ENCODE results near the gene LRRC42.
A peak's percentile ranks its signal among the peaks of the same experiment; 100 is the strongest.

LRRC42 gene, protein sequence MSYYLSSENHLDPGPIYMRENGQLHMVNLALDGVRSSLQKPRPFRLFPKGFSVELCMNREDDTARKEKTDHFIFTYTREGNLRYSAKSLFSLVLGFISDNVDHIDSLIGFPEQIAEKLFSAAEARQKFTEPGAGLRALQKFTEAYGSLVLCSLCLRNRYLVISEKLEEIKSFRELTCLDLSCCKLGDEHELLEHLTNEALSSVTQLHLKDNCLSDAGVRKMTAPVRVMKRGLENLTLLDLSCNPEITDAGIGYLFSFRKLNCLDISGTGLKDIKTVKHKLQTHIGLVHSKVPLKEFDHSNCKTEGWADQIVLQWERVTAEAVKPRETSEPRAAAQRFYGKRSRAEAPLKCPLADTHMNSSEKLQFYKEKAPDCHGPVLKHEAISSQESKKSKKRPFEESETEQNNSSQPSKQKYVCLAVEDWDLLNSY

DNA sequence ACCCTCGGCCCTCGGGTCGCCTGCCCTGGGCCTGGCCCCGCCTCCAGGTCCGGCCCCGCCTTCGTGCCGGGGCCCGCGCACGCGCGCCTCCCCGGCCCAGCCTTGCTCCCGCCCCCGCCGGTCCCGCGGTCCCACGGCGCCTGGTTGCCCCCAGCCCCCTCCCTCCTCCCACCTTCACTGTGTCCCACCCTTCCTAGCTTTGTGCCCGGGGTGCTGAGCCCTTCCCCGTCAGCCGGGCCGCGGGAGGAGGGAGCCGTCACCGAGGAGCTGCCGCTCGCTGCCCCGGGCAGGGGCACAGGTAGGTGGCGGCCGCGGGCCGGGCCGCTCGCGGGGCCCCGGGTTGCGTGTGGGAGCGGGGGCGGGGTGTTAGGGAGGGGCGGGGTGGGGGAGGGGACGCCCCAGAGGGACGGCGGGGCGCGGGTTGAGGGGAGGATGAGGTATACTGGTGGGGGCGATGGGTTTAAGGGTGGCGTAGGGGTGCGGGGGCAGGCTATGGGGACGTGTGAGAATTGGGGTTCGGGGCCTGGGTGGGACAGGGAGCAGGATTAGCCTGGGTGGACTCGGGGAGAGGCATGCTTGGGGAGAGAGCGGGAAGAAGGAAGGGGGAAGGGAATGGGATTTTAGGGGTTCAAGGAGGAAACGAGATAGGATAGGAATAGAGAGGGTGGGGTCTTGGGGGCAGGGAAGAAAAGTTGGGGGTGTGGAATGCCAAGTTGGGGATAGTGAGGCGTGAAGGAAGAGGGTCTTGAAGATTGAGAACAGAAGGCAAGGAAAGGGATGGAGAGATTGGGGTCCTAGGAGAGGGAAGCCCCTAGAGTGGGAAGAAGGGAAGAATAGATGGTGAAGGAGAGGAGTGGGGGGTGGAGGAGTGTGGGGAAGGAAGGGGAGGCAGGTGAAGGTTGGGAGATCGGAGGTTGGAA lies at the start of gene LRRC42:
LRRC42 (plus strand) TSS at position 99 of the 920 bp plus-strand sequence. CDS start 5,650 bp downstream, outside the sequence.
- DNase-seq (ENCODE audit: low spot score), result peak; percentile 98

DNA sequence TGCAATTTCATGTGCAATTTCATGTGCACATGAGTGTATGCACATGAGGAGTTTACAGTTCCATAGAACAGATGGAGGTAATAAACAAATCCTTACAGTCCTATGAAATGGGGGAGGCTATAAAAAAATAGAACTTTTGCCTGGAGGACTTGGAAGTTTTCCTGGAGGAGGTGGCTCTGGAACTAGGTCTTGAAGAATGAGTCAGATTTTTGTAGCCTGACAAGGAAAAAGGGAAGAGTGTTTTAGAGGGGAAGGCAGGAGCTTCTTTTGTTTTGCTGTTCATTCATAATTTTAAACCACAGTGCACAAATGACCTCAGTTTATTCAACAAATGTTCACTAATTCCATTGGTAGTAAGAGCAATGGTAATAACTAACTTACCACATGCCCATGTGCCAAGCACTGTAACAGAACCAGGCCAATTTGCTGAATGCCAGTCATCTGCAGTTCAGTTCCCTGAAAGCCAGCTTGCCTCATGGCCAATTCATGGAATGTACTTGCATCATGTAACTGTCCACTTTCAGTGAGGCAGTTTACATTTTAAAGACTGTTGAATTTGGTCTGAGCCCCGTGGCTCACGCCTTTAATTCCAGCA lies 49.4 kb upstream of the LRRC42 start:
- peak; percentile 60 for DNase-seq (ENCODE audit: low spot score)

DNA sequence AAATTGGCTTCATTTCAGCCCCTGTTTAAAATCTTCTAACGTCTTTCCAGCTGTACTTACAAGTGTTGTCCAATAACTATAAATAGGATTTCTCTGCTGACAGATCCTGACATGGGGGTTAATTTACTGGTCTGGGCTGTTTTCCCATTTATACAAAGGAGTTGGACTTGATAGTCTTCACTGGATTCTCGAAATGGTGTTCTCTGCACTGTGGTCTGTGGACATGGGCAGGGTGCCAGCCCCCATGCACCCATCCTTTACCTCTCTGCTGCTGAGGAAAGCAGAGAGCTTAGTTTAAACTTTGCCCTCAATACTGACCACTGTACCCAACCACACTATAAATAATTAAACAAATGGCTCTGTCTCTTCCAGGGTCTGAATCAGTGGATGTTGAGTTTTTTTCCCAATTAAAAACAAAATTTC lies 46.9 kb upstream of the LRRC42 start:
- DNase-seq (ENCODE audit: low spot score), result peak; percentile 30

DNA sequence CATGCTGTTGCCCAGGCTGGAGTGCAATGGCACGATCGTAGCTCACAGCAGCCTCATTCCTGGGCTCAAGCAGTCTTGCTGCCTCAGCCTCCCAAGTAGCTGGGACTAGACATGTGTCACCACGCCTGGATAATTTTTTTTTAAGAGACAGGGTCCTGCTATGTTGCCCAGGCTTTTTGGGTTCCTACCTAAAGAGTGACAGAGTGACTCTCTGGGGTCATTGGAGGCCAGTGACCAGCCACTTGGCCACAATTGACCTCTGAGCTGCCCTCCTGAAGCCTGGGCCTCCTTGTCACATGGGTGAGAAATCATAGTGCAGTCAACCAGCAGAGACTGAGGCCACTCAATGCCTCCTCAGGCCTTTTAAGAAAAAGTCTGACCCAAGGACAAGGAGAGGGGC lies 46.4 kb upstream of the LRRC42 start:
- DNase-seq (ENCODE audit: low spot score), result no peak

DNA sequence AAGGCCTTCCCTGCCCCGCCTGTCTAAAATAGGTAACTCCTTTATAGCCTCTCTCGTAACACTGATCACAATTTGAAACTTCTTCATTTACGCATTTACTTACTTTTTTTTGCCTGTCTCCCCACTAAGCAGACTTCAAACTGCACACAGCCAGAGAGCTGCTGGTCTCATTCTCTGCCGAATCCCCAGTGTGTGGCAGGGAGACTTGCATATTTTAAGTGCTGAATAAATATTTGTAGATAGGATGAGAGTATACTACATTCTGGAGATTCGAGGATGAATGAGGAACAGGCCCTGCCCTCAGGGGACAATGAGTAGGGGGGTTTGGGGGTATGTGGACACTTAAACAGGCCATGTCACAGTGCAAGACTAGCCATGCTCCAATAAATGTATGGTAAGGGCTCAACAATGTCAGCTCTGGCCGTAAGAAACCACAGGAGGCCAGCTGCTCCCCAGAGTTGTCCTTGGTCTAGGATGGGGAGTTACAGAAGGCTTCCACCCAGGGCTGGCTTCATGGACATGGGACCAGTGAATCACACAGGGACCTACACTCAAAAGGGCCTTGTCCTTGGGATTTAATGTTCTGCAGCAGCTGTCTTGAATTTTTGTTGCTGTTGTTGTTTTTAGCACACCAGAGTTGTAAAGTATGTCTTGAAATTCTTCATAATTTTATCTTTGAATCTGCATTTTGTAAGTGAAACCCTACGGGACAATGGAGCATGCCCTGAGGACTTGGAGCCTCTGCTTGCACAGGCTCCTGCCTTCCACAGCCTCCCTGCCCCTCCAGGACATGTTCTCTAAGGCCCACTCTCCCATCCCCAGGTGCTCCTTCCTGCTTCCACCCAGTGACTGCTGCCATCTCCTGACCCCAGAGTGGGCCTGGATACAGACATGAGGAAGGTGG lies 43.7 kb upstream of the LRRC42 start:
- DNase-seq (ENCODE audit: low spot score), result no peak

DNA sequence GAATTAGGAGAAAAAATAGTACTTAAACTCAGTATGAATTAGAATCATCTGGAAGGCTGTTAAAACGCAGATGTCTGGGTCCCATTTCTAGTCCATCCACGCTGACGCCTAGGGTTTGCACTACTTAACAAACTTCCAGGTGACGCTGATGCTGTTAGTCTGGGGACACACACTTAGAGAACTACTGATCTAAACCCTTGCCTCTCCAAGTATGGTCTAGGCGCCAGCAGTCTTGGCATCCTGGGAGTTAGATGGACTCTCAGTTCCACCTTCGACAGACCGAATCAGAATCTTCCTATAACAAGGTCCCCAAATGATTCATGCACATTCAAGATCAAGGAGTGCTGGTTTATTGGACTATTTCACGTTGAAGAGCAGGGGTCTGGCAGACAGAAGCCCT lies 40.6 kb upstream of the LRRC42 start:
- no peak for DNase-seq (ENCODE audit: low spot score)

DNA sequence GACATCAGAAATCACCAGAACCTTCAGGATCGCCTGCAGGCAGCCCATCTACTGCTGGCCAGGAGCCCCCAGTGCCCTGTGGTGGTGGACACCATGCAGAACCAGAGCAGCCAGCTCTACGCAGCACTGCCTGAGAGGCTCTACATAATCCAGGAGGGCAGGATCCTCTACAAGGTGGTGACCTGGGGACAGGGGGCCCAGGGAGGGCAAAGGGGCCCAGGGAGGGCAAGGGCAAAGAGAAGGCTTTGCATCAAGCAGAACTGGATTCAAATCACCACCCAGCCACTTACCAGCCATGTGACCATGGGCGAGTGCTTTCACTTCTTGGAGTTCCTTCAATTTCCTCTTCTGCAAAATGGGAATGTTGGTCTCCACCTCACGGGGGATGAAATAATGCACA lies 40.0 kb upstream of the LRRC42 start:
- DNase-seq (ENCODE audit: low spot score), result no peak

DNA sequence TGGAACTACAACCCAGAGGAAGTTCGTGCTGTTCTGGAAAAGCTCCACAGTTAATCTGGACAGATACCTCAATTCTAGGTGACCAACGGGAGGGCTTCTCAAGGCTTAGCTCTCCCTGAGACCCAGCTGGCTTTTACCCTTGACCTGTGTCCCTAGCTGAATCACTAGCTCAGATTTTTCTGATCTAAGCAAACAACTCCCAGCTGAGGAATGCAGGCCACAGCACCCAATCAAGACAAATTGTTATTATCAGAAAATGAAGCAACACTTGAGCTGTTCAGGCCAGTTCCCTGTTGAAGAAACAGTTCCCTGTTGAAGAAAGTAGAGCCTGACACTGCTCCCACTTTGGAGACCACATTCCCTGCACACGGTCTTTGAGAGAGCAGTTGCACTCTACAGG lies 36.2 kb upstream of the LRRC42 start:
- peak; percentile 35 for DNase-seq (ENCODE audit: low spot score)

DNA sequence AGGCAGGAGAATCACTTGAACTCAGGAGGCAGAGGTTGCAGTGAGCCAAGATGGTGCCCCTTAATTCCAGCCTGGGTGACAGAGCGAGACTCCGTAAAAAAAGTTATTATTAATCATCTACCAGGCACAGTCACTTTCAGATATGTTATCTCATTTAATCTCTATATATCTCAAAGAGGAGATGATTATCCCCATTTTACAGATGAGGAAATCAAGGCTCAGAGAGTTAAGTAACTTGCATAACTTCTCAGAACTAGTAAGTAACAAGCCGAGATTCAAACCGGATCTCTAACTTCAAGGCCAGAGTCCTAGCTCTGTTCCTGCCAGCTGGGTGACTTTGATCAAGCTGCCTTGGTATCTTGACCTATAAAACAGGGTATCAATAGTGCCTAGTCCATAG lies 34.7 kb upstream of the LRRC42 start:
- no peak for DNase-seq (ENCODE audit: low spot score)

DNA sequence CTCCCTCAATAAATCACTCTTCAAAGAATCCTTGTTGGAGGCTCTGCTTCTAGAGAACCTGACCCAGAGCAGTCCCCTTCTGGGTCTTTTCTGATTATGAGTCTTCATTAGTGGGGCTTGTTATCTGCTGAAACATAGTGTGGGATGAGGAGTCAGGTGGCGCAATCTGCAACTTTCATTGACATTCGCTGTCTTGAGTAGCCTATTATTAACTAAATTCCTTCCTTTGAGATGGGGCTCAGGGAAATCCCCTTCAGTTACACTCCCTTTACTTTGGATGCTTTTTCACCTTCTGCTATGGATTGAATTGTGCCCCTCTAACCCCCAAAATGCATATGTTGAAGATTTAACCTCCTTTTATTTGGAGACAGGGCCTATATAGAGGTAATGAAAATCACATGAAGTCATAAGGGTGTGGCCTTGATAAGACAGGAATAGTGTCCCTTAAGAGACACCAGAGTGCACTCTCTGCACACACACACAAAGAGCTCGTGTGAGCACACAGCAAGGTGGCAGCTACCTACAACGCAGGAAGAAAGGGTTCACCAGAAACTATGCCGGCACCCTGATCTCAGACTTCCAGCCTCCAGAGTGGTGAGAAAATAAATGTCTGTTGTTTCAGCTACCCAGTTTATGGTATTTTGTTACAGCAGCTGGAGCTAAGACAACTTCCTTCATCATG lies 32.7 kb upstream of the LRRC42 start:
- no peak for DNase-seq (ENCODE audit: low spot score)

DNA sequence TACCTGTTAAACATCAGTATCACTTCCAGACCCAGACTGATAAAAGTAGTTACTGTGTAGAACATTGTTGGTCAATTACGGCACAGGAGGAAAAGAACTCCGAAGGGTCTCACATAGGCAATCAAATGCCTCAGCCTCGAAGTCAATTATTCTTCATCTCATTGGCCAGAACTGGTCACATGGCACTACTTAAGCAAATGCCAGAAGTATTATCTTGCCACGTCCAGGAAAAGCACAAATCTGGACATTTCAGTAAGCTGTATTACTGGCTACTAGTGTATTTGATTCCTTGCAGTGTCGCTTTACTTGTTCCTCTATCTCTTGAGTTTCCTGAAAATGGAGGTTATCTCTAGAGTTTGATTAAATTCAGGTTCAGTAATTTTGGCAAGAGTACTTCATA lies 27.8 kb upstream of the LRRC42 start:
- no peak for DNase-seq (ENCODE audit: low spot score)

DNA sequence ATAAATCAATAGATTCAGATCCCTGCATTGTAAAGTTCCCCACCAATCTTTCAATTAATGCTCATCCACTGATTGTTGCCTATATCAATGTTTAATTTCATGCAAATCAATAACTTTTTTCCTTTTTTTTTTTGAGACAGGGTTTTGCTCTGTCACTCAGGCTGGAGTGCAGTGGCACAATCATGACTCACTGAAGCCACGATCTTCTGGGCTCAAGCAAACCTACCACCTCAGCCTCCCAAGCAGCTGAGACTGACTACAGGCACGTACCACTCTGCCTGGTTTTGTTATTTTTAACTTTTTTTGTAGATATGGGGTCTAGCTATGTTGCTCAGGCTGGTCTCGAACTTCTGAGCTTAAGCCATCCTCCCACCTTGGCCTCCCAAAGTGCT lies 26.5 kb upstream of the LRRC42 start:
- no peak for DNase-seq (ENCODE audit: low spot score)

DNA sequence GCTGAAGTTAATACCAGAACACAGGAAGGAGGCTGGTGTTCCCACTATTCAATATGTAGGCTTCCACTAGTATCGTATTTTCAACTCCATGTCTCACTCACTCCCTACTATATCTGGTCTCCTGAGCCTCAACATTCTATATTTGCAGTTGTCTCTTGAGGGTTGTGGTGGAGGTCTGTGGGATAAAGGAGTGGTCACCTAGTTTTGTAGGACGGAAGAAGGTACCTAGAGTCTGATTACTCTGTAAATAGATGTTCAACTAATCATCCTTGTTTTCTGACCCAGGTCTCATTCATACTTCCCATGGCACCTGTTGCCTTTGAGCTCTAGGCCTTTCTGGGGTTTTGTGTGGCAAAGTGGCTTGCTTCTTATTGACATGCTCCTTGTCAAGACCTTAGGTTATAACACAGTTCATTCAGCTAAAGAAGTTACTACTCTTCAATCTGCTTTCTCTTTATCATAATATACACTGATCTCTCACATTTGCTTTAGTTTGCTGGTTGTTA lies 18.7 kb upstream of the LRRC42 start:
- no peak for DNase-seq (ENCODE audit: low spot score)

DNA sequence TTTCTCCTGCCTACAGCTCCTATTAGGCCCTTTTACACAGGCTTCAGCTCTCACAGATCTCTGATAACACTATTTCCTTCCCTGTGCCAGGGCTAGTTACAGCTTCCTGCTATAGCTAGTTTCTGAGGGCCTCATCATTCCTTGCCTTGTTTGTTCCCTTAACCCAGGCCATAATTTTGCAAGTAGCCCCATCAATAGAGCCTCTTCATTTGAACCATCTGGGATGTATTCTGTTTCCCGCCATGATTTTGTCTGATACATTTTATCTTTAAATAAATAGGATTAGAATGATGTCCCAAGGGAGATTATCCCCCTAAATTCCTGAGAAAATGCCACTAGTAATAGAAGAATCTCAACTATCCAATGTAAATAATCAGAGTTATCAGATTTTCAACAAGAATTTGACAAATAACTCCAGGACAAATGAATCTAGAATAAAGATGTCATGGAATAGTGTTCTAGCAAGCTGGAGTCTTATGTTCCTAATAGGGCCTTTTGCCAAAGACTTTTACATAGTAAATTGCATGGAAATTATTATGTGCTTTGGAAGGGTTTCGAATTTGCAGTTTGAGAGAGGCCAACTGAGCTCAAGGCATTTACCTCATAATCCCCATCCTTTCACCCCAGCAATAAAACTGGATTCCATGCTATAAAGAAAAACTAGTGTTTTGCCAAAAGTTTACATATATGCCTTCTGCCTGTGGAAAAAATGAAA lies 16.7 kb upstream of the LRRC42 start:
- no peak for DNase-seq (ENCODE audit: low spot score)

DNA sequence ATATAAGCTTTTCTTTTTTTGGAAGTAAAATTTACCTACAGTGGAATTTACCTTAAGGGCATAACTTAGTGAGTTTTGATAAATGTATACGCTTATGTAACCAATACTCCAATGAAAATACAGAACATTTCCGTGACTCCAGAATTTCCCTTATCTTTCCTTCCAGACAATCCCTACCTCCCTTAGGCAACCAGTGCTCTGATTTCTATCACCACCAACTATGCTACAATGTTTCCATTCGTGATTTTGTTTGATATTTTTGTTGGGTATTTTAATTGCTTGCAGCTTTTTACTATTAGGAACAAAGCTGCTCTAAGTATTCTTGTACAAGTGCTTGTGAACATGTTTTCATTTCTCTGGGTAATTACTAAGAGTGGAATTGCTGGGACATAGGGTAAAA lies 15.2 kb upstream of the LRRC42 start:
- no peak for DNase-seq (ENCODE audit: low spot score)

DNA sequence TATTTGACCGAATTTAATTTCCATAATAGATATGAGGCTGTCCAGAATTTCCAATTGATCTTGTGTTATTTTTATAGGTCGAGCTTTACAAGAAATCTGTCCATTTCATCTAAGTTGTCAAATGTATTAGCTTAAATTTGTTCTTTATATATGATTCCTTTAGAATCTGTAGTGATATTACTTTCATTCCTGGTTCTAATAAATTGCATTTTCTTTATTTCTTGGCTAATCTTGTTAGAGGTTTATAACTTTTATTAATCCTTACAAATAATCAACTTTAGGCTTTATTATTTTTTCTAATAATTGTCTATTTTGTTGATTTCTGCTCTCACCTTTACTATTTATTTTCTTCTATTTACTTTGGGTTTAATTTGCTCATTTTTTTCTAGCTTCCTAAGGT lies 14.6 kb upstream of the LRRC42 start:
- DNase-seq (ENCODE audit: low spot score), result no peak

DNA sequence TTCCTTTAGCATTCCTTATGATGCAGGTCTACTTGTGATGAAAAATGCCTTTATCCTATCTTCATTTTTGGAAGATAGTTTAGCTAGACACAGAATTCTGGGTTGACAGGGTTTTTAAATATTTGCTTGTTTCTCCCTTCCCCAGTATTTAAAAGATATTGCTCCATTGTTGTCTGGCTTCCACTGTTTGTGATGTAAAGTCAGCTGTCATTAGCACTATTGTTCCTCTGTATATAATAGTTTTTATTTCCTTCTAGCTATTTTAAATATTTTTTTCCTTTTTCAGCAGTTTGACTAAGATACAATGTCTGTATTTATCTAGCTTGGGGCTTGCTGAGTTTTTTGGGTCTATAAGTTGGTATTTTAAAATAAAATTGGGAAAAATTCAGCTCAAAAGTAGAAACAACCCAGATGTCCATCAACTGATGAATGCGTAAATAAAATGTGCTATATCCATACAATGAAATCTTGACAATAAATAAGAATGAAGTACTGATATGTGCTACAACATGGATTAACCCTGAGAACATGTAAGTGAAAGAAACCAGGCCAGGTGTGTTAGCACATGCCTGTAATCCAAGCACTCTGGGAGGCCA lies 11.9 kb upstream of the LRRC42 start:
- DNase-seq (ENCODE audit: low spot score), result no peak

DNA sequence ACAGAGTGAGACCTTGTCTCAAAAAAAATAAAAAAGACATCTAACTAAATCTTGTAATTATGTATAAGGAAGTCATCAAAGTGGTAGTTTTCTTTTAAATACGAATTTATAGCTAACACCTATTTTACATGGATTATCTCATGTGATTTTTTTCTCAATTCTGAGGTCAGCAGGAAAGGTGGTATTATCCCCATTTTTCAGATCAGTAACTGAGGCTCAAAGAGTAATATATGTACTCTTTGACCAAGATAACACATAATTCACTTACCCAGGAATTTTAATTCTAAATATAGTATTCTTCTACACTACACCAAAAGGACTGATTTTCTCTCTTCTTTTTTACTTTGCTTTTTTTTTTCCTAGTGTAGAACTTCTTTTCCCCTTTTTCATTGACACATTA lies 9.7 kb upstream of the LRRC42 start:
- DNase-seq (ENCODE audit: low spot score), result no peak

DNA sequence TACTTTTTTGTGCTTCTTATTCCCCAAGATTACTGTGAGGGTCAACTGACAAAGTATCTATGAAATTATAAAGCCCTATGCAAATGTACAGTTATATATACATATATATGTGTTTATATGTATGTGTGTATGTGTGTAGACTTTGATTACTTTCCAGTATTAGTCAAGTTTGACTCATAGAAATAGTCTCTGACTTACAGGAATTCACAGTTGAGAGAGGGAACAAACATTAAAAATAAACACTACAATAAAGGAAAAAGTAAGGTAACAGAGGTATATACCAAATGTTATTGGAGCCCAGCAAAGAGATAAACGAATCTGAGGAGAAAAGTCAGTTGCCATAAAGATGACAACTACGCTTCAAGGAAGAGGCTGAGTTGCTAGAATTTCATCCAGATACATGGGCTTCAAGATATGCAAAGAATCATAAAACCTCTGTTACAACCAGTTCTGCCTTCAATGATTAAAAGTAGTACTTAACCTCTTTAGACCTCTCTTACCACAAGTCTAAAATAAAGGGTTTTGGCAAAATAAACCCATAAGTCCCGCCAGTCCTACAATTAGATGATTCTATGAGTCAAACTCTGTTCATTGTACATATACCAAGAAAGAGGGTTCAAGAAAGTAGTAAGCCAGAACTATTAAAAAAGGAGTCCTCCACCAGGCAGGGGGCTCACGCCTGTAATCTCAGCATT lies 7.9 kb upstream of the LRRC42 start:
- DNase-seq (ENCODE audit: low spot score), result peak; percentile 20

Measured in AG08396 (cell line).